Globus pallidus (tissue), 1 donor: ENCODE data around the gene TRIM59.

Source experiments
- DNase-seq: peaks from one replicate; pipeline ENCODE4 v3.0.0-alpha.2; 2015; ENCODE audit warnings: low spot score

TRIM59 gene

DNA sequence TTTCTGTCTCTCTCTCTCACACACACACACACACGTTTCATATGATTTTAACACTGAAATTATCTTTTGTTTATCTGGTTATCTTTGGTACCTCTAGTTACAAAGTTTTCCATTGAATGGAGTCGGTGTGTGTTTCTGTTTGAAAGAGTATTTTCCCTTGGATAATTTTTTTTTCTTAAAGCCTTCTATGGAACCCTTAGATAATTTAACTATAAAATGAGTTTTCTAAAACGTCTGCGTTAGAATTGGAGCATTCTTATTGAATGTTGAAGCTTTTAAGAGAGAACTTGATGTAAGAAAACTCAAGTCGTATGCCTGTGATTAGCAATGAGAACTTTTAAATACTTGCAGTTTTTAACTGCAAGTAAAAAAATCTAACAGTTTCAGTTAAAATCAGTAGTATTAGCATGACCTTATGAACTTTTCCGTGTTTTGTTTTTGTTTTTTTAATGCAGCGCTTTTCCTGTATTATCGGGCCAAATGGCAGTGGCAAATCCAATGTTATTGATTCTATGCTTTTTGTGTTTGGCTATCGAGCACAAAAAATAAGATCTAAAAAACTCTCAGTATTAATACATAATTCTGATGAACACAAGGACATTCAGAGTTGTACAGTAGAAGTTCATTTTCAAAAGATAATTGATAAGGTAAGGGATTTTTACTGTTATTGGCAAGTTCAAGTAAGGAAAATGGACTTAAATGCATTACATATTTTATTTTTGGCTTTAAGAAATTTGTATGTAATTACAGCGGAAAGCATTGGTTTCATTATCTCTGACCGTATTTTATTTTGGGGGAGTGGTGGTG, 47.2 kb downstream of the TRIM59 start:
- no peak for DNase-seq

- DNase-seq = no peak
Observed at GRCh38 chr3:160401291-160402095, 48.1 kb downstream of the TRIM59 start.

DNA sequence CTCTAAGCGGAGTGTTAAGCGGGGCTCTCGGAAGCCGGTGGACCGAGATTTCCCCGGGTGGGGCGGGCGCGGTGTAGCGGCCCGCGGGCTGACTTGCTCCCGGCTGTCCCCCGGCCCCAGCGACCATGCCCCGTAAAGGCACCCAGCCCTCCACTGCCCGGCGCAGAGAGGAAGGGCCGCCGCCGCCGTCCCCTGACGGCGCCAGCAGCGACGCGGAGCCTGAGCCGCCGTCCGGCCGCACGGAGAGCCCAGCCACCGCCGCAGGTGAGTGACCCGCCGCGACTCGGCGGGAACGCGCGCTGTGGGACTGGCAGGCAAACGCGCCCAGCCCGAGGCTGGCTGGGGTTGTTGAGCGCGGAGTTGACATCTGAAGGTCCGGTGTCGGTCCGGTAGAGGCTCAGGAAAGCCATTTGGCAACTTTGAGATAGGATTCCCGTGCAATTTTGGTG, 48.9 kb downstream of the TRIM59 start:
- DNase-seq = no peak

DNA sequence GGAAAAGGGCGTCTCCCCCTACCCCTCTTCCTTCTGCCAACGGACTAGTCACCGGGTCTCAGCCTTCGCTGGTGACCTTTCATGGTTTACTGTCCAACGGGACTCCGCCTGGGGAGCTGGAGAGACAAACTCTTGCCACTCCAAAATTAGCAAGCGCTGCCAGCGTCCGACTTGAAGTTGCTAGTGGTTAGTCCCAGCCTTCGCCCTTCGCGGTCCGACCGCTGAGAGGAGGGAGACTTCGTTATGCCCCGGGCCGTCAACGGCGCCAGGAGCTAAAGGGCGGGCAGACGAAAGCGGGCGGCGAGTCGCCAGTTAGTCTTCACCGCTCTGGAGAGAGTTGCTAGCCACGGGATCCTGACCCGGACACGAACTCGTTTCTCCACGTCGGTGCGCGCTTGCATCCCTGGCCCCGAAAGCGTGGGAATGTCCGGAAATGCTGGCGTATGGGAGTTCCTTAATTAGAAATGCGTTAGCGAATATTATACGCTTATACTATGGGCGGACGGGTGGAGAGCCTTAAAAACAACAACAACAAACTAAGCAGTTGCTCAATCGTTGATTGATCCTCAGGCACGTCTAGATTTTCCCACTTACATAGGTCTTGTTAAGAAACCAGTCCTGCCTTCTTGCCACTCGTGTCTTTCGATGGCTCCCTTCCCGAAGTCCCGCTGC, 49.4 kb downstream of the TRIM59 start:
- peak; percentile 14 for DNase-seq

DNA sequence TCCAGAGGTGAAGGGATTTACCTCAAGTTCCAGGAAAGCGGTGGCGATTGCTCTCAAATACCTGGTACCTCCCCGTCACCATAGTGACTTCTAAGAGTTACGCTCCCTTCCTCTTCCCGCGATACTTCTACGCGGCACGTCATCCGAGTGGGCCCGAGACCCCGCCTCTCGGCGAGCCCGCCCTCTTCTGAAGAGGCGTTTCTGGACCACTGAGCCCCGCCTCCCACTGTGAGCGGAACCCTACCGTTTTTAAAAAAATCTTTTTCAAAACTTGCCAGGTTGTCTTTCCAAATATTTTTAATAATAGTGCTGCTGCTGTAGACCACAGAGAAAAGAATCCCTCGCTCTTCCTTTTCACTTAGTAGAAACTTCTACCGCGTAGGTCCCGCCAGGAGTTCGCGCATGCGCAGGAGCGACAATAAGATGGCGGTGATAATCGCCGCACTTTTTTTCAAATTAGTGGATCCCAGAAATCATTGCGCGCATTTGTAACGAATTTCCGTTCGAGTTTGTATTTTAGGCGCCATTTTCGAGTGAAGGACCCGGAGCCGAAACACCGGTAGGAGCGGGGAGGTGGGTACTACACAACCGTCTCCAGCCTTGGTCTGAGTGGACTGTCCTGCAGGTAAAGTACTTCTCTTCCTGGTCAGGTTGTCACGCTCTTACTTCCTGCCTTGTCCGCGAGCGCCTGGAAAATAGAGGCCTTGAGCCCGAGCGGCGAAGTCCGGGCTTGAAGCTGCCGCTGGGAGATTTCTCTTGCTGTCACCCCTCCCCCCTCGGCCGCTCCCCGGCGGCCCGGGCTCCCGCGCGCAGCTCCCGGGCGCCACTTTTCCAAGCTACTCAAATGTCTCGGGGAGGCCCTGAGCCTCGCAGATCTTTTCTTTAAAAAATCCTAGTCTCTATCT, 50.2 kb downstream of the TRIM59 start, which contains the start of the genes IFT80 and SMC4:
Gene IFT80, minus strand, starts transcription at position 101 of the 905 bp plus-strand sequence. CDS start 14,625 bp downstream, outside the sequence.
Gene SMC4, plus strand, starts transcription at position 526 of the 905 bp plus-strand sequence. CDS start 1,177 bp downstream, outside the sequence.
- peak; percentile 93 for DNase-seq

GRCh38 chr3:160398820-160399124, 50.8 kb downstream of the TRIM59 start:
- no peak for DNase-seq

GRCh38 chr3:160395297-160395696, 54.3 kb downstream of the TRIM59 start:
- no peak for DNase-seq

- DNase-seq = no peak
Observed at GRCh38 chr3:160394009-160394392, 55.6 kb downstream of the TRIM59 start.

GRCh38 chr3:160393346-160394008, 56.1 kb downstream of the TRIM59 start:
- no peak for DNase-seq

GRCh38 chr3:160392798-160393197, 56.8 kb downstream of the TRIM59 start:
- DNase-seq = no peak

- no peak for DNase-seq
Observed at GRCh38 chr3:160390565-160391138, 58.9 kb downstream of the TRIM59 start.
